DMS79 treated with DMSO at 0.1 percent for 48 hours (cell line): ENCODE measurements around the gene SAMD1.
A peak's percentile ranks its signal among the peaks of the same experiment; 100 is the strongest.

ENCODE experiments used
- DNase-seq: peaks from one replicate; lab custom pipeline; 2025; lab: John Stamatoyannopoulos, UW

SAMD1 gene

DNA sequence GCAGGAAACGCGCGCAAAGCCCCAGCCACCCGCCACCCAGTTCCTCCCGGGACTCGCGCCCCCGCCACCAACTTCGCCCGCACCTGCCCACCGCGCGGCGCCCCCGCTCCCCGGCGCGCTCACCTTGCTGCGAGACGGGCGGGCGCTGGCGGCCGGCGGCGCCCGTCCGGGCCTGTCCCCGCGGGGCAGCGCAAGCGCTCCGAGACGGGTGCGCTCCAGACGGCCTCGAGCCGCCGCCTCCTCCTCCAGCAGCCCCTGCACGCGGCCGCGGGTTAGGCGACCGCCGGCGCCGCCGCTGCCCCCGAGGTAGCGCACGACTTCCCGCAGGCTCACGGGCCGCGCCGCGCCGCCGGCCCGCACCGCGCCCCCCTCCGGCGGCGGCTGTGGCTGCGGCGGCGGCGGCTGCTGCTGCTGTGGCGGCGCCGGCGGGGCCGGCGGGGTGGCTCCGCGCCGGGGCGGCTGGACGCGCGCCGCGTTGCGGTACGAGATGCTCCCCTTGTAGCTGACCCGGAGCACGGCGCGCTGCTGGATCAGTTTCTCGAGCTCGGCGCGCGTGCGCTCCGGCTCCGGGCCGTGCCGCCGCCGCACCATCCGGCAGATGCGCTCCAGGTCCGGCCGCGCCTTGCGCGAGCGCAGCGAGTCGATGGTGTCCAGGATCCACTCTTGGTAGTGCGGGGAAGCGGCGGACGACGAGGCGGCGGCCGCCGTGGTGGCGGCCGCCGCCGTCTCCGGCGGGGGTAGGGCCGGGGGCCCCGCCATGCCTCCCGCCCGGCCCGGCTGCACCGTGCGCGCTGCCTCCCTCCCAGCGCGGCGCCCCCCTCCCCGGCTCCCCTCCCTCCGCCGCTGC, 666 bp downstream of the SAMD1 start:
- DNase-seq = peak; percentile 6

DNA sequence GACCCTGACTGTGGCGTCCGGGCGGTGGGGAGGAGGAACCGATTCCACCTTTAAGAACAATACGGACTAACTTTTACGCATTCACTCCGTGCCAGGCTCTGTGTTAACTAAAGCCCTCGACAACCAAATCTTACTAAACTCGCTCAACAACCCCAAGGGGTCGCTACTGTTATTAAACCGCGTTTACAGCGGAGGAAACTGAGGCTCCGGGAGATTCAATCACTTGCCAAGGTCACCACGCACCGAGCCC, 1.2 kb downstream of the SAMD1 start:
- DNase-seq = no peak

DNA sequence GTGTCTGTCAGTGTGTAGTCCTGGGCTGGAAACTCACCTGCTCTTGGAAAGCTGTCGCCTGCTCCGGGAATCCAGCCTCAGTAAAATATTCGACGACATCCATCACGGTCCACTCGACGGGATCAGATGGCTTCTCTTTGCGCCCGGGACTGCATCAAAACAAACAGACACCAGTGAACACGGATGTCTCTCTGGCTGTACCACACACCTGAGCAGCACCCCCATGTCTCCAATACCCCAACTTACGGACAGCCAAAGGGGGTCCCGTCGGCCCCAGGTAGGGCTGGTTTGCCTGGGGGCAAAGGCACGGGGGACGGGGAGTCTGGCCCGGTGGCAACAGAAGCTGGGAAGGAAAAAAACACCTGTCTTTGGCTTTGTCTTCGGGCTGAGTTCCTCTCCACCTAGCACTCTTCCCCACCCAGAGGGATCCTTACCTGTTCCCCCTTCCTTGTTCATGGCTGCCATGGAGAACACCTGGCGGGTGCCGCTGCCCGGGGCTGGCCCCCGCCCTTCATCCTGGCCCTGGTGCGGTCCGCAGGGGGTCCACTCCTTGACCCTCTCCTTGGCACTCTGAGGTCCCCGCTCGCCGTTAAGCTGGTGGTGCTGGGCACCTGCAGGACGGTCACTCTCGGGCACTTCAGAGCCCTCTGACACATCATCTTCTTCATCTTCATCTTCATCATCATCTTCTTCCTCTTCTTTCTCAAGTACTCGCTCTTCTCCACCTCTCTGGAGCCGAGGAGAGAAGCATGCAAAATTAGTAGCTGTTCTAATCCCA, 1.7 kb downstream of the SAMD1 start:
- DNase-seq = no peak

DNA sequence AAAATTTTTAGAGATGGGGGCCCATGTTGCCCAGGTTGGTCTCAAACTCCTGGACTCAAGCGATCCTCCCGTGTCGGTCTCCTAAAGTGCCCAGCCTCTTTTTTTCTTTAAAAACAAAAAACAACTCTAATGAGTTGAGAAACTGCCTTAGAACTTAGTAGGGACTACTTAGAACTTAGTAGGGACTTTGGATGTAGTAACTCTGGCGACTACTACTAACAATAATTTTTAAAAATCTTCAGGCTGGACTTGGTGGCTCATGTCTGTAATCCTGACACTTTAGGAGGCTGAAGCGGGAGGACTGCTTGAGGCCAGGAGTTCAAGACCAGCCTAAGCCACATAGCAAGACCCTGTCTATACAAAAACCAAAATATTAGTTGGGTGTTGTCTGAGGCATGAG, 4.5 kb downstream of the SAMD1 start:
- DNase-seq = no peak

DNA sequence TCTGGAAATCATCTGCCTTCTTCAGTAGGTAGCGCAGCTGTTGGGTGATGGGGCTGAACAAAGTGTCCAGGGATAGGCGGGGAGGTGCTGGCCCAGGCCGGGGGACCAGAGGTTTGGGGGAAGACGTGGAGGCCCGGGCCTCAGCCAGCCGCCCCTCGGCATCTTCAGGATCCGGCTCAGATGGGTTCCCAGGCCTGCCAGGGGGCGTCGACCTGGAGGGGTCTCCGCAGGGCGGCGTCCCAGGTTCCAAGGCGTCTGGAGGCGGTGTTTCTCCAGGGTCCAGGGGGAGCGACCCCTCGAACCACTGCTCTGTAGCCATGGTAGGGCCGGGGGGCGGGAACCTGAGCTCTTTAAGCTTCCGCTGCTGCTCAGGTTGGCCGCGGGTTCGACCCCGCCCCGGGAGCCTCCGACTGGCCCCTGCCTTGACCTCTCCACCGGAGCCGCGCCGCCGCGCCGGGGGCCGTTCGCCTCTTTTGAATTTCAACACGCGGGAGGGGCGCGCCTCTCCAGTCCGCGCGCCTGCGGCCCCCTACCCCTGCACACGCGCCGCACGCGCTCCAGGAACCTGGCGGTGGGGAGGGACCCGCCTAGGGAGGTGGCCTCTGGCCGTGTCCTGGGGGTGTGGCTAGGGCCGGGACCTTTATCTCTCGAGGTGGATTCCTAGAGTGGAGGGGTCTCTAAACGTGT, 5.1 kb downstream of the SAMD1 start, which contains the start of gene C19orf67:
Gene C19orf67, minus strand, starts transcription at position 475 of the 687 bp plus-strand sequence. Its CDS starts 156 bp downstream, at position 319.
- DNase-seq = no peak

DNA sequence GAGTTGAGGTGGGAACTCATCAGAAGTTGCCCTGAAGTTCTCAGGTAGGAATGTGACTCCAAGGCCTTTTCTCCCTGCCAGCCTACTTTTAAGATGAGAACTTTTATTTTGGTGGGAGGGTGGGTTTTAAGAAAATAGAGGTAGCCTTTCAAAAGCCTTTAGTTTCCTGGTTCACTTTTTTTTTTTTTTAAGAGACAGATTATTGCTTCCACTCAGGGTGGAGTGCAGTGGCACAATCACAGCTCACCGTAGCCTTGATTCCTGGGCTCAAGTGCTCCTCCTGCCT, 7.9 kb downstream of the SAMD1 start:
- no peak for DNase-seq

DNA sequence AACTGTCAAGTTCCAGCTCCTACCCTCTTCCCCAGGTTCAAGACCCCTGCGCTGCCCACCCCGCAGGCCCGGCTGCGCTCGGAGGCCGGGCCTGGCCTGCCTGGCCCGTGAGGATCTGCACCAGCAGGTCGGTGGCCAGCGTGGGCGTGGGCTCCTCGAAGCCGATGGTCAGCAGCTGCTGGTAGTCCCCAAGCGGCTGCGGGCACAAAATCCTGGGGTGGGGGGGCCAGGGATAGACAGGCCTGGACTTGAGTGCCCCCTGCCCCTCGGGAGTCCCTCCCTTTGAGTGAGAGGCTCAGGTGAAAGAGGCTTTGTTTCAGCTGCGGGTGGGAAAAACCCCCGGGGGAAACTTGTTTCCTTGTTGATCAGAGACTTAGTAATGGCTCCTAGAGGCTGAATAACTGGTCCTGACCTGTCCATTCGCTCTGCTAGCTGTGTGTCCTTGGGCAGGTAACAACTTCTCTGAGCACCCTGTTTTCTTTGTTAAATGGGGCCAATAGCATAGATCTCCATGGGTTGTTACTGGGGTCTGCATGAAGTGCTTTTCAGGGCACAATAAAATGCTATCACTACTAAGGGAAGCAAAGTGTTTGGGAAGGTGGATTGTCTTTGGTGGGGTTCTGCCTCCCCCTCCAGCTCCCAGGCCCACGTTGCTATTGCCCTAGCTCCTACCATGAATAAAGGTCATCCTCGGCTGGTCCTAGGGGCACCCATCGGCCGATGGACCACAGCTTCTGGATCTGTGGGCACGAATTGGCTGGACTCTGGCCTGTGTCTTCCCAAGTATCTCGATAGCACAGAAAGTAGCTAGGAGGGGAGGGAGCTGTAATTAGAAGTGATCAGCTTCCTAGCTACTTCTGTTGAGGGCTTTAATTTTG, 8.5 kb downstream of the SAMD1 start:
- DNase-seq = no peak

DNA sequence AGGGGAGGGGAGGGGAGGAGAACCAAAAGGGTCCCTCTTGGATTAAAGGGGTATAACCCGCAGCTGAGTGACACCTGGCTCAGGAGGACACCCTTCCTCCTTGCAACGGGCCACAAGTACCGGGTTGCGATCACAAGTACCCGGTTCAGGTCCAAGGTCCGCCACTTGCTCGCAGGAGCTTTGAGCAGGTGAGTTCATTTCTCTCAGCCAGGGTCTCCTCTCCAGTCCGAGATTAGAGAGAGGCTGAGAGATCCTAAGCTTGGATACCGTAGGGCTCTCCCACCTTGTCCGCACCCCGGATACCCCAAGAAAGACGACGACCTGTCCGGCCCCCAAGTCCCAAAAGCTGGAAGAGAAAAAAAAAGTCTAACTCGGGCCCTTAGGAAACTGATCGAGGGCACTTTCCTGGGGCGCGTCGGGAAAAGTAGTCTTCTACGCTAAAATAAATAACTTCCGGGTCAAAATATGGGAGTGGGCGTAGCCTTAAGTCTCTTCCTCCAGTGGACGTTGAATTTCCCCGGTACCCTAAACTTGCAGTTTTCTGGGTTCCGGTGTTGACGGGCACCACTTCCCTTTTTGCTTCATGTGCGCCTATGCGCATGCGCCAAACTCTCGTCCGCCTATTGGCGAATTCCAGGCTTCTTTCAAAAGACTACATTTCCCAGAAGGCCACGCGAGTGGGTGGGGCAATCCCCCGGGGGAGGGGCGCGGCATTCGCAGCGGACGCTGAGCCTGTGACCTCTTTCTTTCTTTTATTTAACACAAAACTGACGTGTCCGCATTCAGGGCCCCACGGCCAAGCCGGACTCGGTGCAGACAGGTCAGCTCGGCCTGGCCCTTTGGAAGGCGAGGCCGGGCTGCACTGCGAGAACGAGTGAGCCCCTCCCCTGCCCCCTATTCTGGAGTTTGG, 9.4 kb downstream of the SAMD1 start:
- peak; percentile 98 for DNase-seq

DNA sequence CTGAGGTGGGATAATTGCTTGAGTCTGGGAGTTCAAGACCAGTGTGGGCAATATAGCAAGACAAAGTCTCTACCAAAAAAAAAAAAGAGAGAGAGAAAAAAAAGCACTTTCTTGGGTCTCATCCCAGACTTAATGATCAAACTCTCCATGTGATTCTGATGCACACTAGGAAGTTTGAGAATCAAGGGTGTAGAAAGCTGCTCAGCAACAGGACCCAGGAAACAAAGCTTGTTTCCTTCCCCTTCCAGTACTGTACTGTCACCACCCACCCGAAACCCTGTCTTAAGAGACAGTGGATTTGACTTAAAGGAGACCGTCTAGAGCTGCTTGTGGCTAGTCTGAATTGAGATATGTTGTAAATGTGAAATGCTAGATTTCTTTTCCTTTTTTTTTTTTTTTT, 12.1 kb downstream of the SAMD1 start:
- DNase-seq = no peak

DNA sequence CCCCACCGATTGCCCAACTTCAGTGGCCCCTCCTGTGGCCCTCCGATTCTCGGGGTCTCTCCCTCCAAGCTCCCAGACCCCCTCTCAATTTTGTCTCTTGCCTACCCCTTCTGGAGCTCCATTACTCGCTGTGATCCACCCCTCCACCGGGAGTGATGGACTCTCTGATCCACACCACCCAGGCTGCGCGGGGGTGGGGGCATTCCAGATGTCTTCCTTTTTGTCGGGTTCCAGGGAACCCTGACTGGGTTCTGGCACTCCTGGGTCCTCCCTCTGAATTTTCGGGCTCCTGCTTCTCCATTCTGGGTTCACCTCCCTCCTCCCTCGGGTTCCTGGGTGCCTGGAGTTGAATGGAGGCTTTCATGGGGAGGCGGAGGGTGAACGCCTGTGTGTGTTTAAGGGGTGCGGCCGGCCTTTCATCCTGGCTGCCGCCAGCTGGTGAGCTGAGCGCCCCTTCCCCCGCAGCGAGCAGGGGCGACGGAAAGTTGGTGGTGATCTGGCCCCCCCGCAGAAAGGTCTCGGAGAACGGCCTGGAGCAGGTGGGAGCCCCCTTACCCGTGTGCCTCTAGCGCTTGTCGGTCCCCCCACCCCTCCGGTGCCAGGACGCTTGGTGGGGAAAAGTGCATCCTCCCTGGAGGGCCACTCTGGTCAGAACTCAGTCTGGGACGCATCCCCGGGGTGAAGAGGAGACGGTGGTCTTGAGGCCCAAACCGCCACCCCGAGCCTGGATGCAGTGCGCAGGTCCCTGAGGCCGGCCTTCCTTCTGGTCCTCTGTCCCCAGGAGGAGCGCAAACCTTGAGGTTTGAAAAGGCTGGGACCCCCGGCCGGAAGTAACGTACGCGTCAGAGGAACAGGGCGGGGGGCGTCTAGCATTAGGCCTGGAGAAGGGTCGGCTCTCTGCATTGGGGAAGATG, 16.4 kb downstream of the SAMD1 start:
- DNase-seq = peak; percentile 47

DNA sequence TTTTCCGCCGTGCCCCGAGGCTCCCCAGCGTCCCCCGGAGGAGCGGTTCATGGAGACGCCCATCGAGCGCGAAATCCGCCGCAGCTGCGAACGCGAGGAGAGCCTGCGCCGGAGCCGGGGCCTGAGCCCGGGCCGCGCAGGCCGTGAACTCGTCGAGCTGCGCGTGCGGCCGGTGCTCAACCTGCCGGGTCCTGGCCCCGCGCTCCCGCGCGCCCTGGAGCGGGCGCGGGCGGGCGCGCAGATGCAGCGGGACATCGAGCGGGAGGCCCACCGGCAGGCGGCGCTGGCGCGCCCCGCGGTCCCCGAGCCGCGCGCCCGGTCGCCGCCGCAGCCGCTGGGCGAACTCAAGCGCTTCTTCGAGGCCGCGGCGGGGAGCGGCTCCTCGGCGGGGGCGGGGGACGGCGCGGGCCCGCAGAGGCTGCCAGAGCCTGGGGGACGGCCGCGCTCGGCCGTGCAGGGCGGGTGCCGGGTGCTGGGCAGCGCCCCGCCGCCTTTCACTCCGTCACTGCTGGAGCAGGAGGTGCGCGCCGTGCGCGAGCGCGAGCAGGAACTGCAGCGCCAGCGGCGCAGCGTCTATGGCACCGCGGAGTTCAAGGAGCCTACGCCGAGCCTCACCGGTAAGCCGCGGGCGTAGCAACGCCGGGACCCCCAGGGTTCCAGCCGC, 17.2 kb downstream of the SAMD1 start:
- peak; percentile 69 for DNase-seq

DNA sequence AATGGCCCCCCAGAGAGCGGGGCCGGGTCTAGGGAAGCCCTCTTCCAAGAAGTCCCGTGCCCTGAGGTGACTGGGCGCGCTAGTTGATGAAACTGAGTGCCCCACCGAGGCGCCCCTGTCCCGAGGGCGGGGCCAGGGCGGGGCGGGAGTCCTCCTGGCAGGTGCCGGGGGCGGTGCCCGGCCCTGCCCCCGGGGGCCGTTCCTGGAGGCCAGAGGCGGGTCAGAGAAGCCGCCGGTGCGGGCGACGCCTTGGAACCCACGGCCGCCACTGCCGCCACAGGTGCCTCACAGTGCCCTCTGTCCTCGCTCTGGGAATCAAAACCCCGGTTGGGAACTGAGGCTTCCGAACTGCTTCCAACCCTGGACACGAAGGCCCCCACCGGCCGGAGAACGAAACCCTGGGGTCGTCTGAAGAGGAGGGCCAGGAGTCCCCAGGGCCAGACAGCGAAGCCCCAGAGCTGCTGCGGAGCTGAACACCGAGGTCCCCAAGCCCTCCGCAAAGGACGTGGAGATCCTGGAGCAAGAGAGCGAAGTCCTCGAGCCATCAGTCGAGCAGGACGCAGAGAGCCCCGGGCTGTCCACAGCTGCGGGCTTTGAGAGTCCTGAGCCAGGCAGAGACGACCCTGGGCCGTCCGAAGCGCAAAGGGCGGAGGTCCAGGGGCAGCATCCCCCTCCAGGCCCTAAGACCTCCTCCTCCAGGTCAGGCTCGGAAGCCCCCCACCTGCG, 17.9 kb downstream of the SAMD1 start, which contains the start of gene MISP3:
Gene MISP3, plus strand, starts transcription at position 252 of the 726 bp plus-strand sequence. CDS start 524 bp downstream, outside the sequence.
- DNase-seq = peak; percentile 44

DNA sequence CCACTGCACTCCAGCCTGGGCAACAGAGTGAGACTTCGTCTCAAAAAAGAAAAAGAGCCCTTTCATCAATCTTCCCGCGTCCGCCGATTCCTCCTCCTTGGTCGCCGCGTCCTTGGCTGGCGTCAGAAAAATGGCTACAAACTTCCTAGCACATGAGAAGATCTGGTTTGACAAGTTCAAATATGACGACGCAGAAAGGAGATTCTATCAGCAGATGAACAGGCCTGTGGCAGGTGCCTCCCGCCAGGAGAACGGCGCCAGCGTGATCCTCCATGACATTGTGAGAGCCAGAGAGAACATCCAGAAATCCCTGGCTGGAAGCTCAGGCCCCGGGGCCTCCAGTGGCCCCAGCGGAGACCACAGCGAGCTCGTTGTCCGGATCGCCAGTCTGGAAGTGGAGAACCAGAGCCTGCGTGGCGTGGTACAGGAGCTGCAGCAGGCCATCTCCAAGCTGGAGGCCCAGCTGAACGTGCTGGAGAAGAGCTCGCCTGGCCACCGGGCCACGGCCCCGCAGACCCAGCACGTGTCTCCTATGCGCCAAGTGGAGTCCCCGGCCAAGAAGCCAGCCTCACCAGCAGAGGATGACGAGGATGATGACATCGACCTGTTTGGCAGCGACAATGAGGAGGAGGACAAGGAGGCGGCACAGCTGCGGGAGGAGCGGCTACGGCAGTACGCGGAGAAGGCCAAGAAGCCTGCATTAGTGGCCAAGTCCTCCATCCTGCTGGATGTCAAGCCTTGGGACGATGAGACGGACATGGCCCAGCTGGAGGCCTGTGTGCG, 20.1 kb downstream of the SAMD1 start:
- no peak for DNase-seq

DNA sequence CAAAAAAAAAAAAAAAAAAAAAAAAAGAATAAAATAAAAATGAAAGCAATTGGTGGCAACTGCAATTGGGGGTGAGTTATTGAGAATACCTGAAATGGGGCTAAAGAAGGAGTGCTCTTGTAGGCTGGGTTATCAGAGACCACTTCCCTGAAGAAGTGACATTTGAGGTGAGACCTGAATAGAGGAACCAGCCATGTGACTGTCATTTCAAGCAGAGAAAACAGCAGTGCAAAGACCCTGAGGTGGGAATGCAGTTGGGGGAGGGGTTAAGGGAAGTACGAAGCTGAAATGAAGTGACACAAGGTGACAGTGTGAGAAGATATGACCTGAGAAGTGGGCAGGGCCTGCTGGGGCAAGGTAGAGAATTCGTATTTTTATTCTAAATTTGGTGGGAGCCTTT, 24.4 kb downstream of the SAMD1 start:
- DNase-seq = no peak

DNA sequence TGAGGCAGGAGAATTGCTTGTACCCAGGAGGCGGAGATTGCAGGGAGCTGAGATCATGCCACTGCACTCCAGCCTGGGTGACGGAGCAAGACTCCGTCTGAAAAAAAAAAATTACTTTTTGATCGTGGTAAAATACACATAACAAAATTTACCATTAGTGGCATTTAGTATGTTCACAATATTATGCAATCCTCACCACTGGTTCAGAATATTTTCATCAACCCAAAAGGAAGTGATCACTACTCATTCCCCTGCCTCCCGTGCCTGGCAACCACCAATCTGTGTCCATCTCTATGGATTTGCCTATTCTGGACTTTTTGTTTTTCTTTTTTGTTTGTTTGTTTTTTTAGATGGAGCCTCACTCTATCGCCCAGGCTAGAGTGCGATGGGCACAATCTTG, 27.4 kb downstream of the SAMD1 start:
- no peak for DNase-seq

DNA sequence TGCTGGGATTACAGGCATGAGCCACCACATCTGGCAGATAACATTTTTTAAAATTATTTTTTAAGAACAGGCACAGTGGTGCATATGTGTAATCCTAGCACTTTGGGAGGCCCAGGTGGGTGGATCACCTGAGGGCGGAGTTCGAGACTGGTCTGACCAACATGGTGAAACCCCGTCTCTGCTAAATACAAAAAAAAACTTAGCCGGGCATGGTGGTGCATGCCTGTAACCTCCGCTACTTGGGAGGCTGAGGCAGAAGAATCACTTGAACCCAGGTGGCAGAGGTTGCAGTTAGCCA, 28.0 kb downstream of the SAMD1 start:
- DNase-seq = no peak

DNA sequence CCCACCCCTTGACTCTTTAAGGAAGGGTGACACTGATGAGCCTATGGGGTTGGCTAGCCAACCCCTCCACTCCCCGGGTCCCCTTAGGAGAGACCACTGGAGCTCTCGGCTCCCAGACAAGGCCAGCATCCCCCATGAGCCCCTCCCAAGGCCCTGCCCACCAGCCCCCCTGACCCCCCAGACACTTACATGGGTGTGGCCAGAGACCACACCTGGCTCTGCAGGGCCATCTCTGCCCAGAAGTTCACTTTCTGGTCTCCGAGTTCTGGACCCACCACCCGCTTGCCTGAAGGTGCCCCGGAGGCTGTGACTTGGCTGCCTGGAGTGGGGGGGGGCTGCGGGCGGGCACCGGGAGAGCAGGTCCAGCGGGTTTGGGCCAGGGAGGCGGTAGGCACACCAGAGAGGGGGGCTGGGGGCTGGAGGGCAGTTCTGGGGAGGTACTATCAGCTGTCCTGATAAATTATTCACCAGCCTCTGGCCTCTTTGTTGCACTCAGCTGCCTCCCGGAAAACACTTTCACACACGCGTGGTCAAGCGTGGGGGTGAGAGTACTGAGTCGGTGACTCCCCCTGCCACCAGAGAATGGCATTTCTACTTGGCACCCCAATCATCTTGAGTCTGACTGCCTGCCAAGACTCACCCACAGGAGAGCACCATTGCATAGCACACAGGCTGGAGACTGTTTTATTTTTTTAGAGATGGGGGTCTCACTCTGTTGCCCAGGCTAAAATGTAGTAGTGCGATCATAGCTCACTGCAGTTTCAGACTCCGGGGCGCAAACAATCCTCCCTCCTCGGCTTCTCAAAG, 28.6 kb downstream of the SAMD1 start, which contains the start of gene PALM3:
Gene PALM3, minus strand, starts transcription at position 326 of the 807 bp plus-strand sequence. Its CDS starts 96 bp downstream, at position 230.
- no peak for DNase-seq
